ENCODE data around the gene MYRIP. TPM values are rescaled to one million over a fixed set of nuclear protein-coding genes. Genes with fewer than 3 reads are reported as not detected.

MYRIP gene
- polyA plus RNA-seq, 1 of the 3 experiments (the other 2 are of a cell fraction) = 1.2 TPM

DNA sequence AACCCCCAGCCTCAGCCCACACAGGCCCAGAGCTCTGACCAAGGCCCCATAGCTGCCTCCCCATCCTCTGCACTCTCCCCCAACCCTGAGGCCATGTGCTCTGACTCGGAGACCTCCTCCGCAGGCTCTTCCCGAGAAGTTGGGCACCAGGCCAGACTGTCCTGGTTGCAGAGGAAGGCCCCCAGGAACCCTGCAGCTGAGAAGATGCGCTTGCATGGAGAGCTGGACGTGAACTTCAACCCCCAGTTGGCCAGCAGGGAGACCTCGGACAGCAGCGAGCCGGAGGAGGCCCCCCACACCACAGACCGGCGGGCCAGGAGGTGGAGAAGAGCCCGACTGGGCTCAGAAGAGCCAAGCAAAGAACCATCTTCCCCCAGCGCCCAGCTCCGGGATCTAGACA, 380.6 kb downstream of the MYRIP start:
- H3K4me1 ChIP-seq (ENCODE audit: control insufficient read depth in 1 of 2, insufficient read depth in 2 of 2, low read depth in 1 of 2, low read length in 1 of 2) = peaks cover 0 to 11% of the 10 kb centered on the region in 2 experiments; a peak in 1 of 4 replicates
- no peak overlapping the region for H3K4me2 ChIP-seq
- no peaks in the 10 kb centered on the region for H3K9me2 ChIP-seq
- H3K4me3 ChIP-seq (ENCODE audit: low read depth in 2 of 2, low read length in 1 of 2) = no peak overlapping the region
- H3F3A ChIP-seq (replicated peaks; ENCODE audit: insufficient read depth) = no peaks in the 10 kb centered on the region
- TF ChIP-seq POLR2AphosphoS5 (IDR thresholded peaks at IDR 0.05; ENCODE audit: low read depth, low read length) (no peak), RXRA (IDR thresholded peaks at IDR 0.05; ENCODE audit: borderline replicate concordance, low read depth) (no peak), GATA2 (CRISPR knock-in tag; IDR thresholded peaks at IDR 0.05) (no peak)
- TF ChIP-seq, protein P1, sequence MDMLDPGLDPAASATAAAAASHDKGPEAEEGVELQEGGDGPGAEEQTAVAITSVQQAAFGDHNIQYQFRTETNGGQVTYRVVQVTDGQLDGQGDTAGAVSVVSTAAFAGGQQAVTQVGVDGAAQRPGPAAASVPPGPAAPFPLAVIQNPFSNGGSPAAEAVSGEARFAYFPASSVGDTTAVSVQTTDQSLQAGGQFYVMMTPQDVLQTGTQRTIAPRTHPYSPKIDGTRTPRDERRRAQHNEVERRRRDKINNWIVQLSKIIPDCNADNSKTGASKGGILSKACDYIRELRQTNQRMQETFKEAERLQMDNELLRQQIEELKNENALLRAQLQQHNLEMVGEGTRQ (IDR thresholded peaks at IDR 0.05; ENCODE audit: borderline replicate concordance, low read depth, low read length) = no peak
- H3K9ac ChIP-seq = no peak overlapping the region
- no peak for DNase-seq
- H3K36me3 ChIP-seq (replicated peaks in 1 of 2; ENCODE audit: control insufficient read depth in 1 of 2, insufficient read depth in 2 of 2, low read length in 1 of 2) = peaks cover 0 to 2% of the 10 kb centered on the region in 2 experiments
- ChIA-PET POLR2A (no interaction called here), CTCF (interaction anchor here (1.0 to 13.4 kb wide), 4 partner anchors 10 to 521 kb away, joined by 3 to 289 read pairs (median 52); partner anchors contain the start of gene EIF1B)
- H3K27ac ChIP-seq (ENCODE audit: low read depth in 2 of 2, low read length in 1 of 2) = no peak overlapping the region
- WGBS (ENCODE audit: low lambda C conversion rate) = 75% methylated on average over 12 of the region's 13 CpGs
- no peaks in the 10 kb centered on the region for H3K27me3 ChIP-seq (ENCODE audit: insufficient read depth)
- no peak overlapping the region for H2AFZ ChIP-seq (ENCODE audit: low read depth)
- H3K79me2 ChIP-seq (ENCODE audit: insufficient read depth) = no peaks in the 10 kb centered on the region
- no peaks in the 10 kb centered on the region for H4K20me1 ChIP-seq (ENCODE audit: insufficient read depth)
- no peaks in the 10 kb centered on the region; the same call in 1 of the 2 replicates for H3K9me3 ChIP-seq

DNA sequence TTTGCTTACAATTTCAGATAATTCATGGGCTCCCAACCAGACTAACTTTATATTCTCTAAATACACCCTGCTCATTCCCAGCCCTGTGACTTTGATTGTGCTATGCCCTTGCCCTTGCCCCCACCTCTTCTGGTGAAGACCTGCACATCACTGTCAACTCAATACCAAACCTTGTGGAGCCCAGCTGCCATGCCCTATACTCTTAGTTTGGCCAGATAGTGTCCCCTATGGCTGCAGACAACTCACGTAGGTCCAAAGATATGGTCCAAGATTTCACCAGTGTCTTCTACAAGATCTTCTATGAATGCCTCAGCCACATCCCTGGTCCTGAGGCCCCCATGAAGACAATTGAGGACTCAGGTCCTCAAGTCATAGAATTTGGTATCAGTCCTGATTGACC, 381.8 kb downstream of the MYRIP start:
- POLR2A ChIA-PET = interaction anchor here (1.2 kb wide), 1 partner anchor 126 kb away, joined by 3 read pairs; no protein-coding TSS in a partner anchor
- H3K9me3 ChIP-seq = no peaks in the 10 kb centered on the region; the same call in 1 of the 2 replicates
- DNase-seq = no peak
- peaks cover 0 to 11% of the 10 kb centered on the region in 2 experiments; a peak in 1 of 4 replicates for H3K4me1 ChIP-seq (ENCODE audit: control insufficient read depth in 1 of 2, insufficient read depth in 2 of 2, low read depth in 1 of 2, low read length in 1 of 2)
- H3K36me3 ChIP-seq (replicated peaks in 1 of 2; ENCODE audit: control insufficient read depth in 1 of 2, insufficient read depth in 2 of 2, low read length in 1 of 2) = peaks cover 0 to 2% of the 10 kb centered on the region in 2 experiments
- no peaks in the 10 kb centered on the region for H3F3A ChIP-seq (replicated peaks; ENCODE audit: insufficient read depth)
- H2AFZ ChIP-seq (ENCODE audit: low read depth) = no peak overlapping the region
- no peak overlapping the region for H3K4me2 ChIP-seq
- no peak overlapping the region for H3K27ac ChIP-seq (ENCODE audit: low read depth in 2 of 2, low read length in 1 of 2)
- no peaks in the 10 kb centered on the region for H4K20me1 ChIP-seq (ENCODE audit: insufficient read depth)
- TF ChIP-seq NFIC (IDR thresholded peaks at IDR 0.05; ENCODE audit: borderline replicate concordance) (no peak), GABPA (IDR thresholded peaks at IDR 0.05; ENCODE audit: low read depth) (no peak), RCOR1 (IDR thresholded peaks at IDR 0.05; ENCODE audit: low read length) (no peak), RAD21 (IDR thresholded peaks at IDR 0.05; ENCODE audit: low read length) (no peak), EZH2phosphoT487 (IDR thresholded peaks at IDR 0.05; ENCODE audit: borderline replicate concordance, low read depth) (no peak), NRF1 (IDR thresholded peaks at IDR 0.05; ENCODE audit: low read depth, low read length) (no peak), RXRA (IDR thresholded peaks at IDR 0.05; ENCODE audit: borderline replicate concordance, low read depth) (no peak), ZBTB33 (IDR thresholded peaks at IDR 0.05; ENCODE audit: borderline replicate concordance, low read depth) (no peak), FOXM1 (IDR thresholded peaks at IDR 0.05; ENCODE audit: low read depth) (no peak), TAF1 (IDR thresholded peaks at IDR 0.05; ENCODE audit: borderline replicate concordance, low read depth, low read length) (no peak), MXI1 (IDR thresholded peaks at IDR 0.05; ENCODE audit: low read depth, low read length) (no peak), MEF2A (IDR thresholded peaks at IDR 0.05; ENCODE audit: borderline replicate concordance, low read depth) (no peak), GATA2 (CRISPR knock-in tag; IDR thresholded peaks at IDR 0.05) (no peak)
- TF ChIP-seq, protein P2, sequence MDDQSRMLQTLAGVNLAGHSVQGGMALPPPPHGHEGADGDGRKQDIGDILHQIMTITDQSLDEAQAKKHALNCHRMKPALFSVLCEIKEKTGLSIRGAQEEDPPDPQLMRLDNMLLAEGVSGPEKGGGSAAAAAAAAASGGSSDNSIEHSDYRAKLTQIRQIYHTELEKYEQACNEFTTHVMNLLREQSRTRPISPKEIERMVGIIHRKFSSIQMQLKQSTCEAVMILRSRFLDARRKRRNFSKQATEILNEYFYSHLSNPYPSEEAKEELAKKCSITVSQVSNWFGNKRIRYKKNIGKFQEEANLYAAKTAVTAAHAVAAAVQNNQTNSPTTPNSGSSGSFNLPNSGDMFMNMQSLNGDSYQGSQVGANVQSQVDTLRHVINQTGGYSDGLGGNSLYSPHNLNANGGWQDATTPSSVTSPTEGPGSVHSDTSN (IDR thresholded peaks at IDR 0.05) = no peak
- H3K27me3 ChIP-seq (ENCODE audit: insufficient read depth) = no peaks in the 10 kb centered on the region
- 71% methylated on average over 1 of the region's 1 CpG for WGBS (ENCODE audit: low lambda C conversion rate)
- CTCF ChIA-PET = interaction anchor here (0.5 to 13.4 kb wide), 40 partner anchors 11 to 756 kb away, joined by 3 to 289 read pairs (median 4); partner anchors contain the start of gene EIF1B
- no peaks in the 10 kb centered on the region for H3K79me2 ChIP-seq (ENCODE audit: insufficient read depth)
- H3K9ac ChIP-seq = no peak overlapping the region
- no peaks in the 10 kb centered on the region for H3K9me2 ChIP-seq
- no peak overlapping the region for H3K4me3 ChIP-seq (ENCODE audit: low read depth in 2 of 2, low read length in 1 of 2)

Measured in SK-N-SH (cell line).